HCT116 (cell line): ENCODE results near the gene ZSWIM8. TPM values are rescaled to one million over a fixed set of nuclear protein-coding genes. Genes with fewer than 3 reads are reported as not detected.

ENCODE experiments used
- ATAC-seq: fragments of 200-7000 bp; cut with Tn5 transposase; 2 replicates; pipeline ENCODE4 v1.9.1; 2020; ENCODE audit warnings: mild to moderate bottlenecking, moderate library complexity
- BruUV-seq: library from RNA; stranded (reverse); fragments of 400-500 nt; replicated peaks from 2 replicates; lab custom pipeline; 2021; lab: Mats Ljungman, UMichigan
- CTCF ChIA-PET: fragments of 300-600 bp; sonication (Branson Sonifier 250); formaldehyde crosslinking; loops from one replicate; lab custom pipeline; 2021; ENCODE audit warnings: antibody characterized with exemption; lab: Charles Lee
- POLR2A ChIA-PET: fragments of 300-600, 350-600 bp; sonication (Branson Sonifier 250); formaldehyde crosslinking; loops from one replicate; lab custom pipeline; 2021; ENCODE audit warnings: antibody characterized with exemption; lab: Charles Lee
- RAD21 ChIA-PET, 2 experiments: fragments of 300-600 bp; sonication (Branson Sonifier 250); formaldehyde crosslinking; loops; one replicate each; lab custom pipeline; 2023; ENCODE audit warnings: low total read pairs in 2 of 2; ENCODE audit not compliant: uncharacterized antibody in 2 of 2, unreplicated experiment in 2 of 2, low non-redundant PET in 1 of 2; lab: Charles Lee
- DNase-seq: peaks from one replicate; pipeline ENCODE4 v3.0.0-alpha.2; 2010; ENCODE audit warnings: low read depth, low spot score
- H2AFZ ChIP-seq: fragments of 200-600 bp; shearing (Covaris generic), sonication (generic); 2 replicates; pipeline ENCODE4 v1.6.1; 2017; ENCODE audit warnings: low read depth, mixed run types, mixed read lengths, antibody characterized with exemption, low read length; ENCODE audit not compliant: poor library complexity, severe bottlenecking
- H3K27ac ChIP-seq: 2 replicates; pipeline ENCODE4 v1.5.1; 2012; ENCODE audit warnings: low read depth, low read length
- H3K27me3 ChIP-seq: fragments of 200-600 bp; sonication (generic); 2 replicates; pipeline ENCODE4 v1.6.1; 2016; ENCODE audit warnings: mixed run types, low read length, mixed read lengths; ENCODE audit not compliant: insufficient read depth
- H3K36me3 ChIP-seq, 2 experiments: fragments of 200-500 bp in 1 of 2; fragments of 200-600 bp in 1 of 2; sonication (Bioruptor generic) in 1 of 2; sonication (generic) in 1 of 2; 2 replicates each; pipeline versions ENCODE4 v1.5.1 to v1.6.1; 2014 to 2016; ENCODE audit warnings: low read length in 2 of 2, inconsistent platforms in 1 of 2, mixed read lengths in 1 of 2, mixed run types in 1 of 2; ENCODE audit not compliant: insufficient read depth in 2 of 2, control insufficient read depth in 1 of 2
- H3K4me1 ChIP-seq, 2 experiments: fragments of 200-600 bp in 1 of 2; sonication (generic) in 1 of 2; 2 replicates each; pipeline versions ENCODE4 v1.5.1 to v1.6.1; 2012 to 2017; ENCODE audit warnings: low read length in 2 of 2, inconsistent platforms in 1 of 2, mild to moderate bottlenecking in 1 of 2, mixed read lengths in 1 of 2, mixed run types in 1 of 2, moderate library complexity in 1 of 2; ENCODE audit not compliant: insufficient read depth in 2 of 2, control insufficient read depth in 1 of 2
- H3K4me2 ChIP-seq: fragments of 200-600 bp; sonication (generic); 2 replicates; pipeline ENCODE4 v1.6.1; 2017; ENCODE audit warnings: mixed run types, low read length, mixed read lengths
- H3K4me3 ChIP-seq, 2 experiments: fragments of 200-600 bp in 1 of 2; sonication (generic) in 1 of 2; replicated peaks in 1 of 2; 2 replicates each; pipeline ENCODE4 v1.5.1; 2011 to 2016; ENCODE audit warnings: low read length in 2 of 2, control low read depth in 1 of 2, low read depth in 1 of 2, mild to moderate bottlenecking in 1 of 2, mixed read lengths in 1 of 2, mixed run types in 1 of 2
- H3K79me2 ChIP-seq: fragments of 200-600 bp; sonication (generic); 2 replicates; pipeline ENCODE4 v1.6.1; 2017; ENCODE audit warnings: mild to moderate bottlenecking, mixed run types, low read length, moderate library complexity, mixed read lengths; ENCODE audit not compliant: insufficient read depth
- H3K9ac ChIP-seq: fragments of 200-600 bp; sonication (generic); 2 replicates; pipeline ENCODE4 v1.6.1; 2016; ENCODE audit warnings: low read length, mixed read lengths
- H3K9me2 ChIP-seq: fragments of 200-600 bp; sonication (generic), shearing (Covaris generic); 2 replicates; pipeline ENCODE4 v1.6.1; 2017; ENCODE audit warnings: mixed run types, mild to moderate bottlenecking, moderate library complexity; ENCODE audit not compliant: insufficient read depth
- H3K9me3 ChIP-seq, 2 experiments: fragments of 200-500 bp in 1 of 2; fragments of 200-600 bp in 1 of 2; sonication (Bioruptor generic) in 1 of 2; sonication (generic) in 1 of 2; 2 replicates each; pipeline ENCODE4 v1.6.1; 2014 to 2017; ENCODE audit warnings: low read length in 2 of 2, mixed read lengths in 2 of 2, inconsistent platforms in 1 of 2, low read depth in 1 of 2, mild to moderate bottlenecking in 1 of 2, mixed run types in 1 of 2, moderate library complexity in 1 of 2; ENCODE audit not compliant: control insufficient read depth in 1 of 2, insufficient read depth in 1 of 2
- H4K20me1 ChIP-seq: fragments of 200-600 bp; sonication (generic), shearing (Covaris generic); 2 replicates; pipeline ENCODE4 v1.6.1; 2017; ENCODE audit warnings: mixed run types, mild to moderate bottlenecking, moderate library complexity; ENCODE audit not compliant: insufficient read depth
- CEBPB ChIP-seq: IDR thresholded peaks from 2 replicates; pipeline ENCODE4 v1.6.1; 2012; ENCODE audit warnings: low read depth
- EGR1 ChIP-seq: IDR thresholded peaks from 2 replicates; pipeline ENCODE4 v1.6.1; 2012; ENCODE audit warnings: low read depth
- ELF1 ChIP-seq: IDR thresholded peaks from 2 replicates; pipeline ENCODE4 v1.6.1; 2012; ENCODE audit warnings: low read depth, borderline replicate concordance
- EZH2 ChIP-seq: fragments of 200-600 bp; sonication (generic); IDR thresholded peaks from 2 replicates; pipeline ENCODE4 v1.6.1; 2017; ENCODE audit warnings: antibody characterized with exemption, mixed run types
- EZH2phosphoT487 ChIP-seq: fragments of 200-600 bp; IDR thresholded peaks from 2 replicates; pipeline ENCODE4 v1.6.1; 2018; ENCODE audit warnings: antibody characterized with exemption, borderline replicate concordance
- JUND ChIP-seq: IDR thresholded peaks from 2 replicates; pipeline ENCODE4 v1.6.1; 2012
- POLR2A ChIP-seq: IDR thresholded peaks from 2 replicates; pipeline ENCODE4 v1.7.0; 2011; ENCODE audit warnings: borderline replicate concordance; ENCODE audit not compliant: insufficient read depth, insufficient read length; ENCODE audit errors: extremely low read depth
- POLR2AphosphoS5 ChIP-seq: IDR thresholded peaks from 2 replicates; pipeline ENCODE4 v1.6.1; 2011; ENCODE audit warnings: mild to moderate bottlenecking, low read depth, low read length, moderate library complexity
- REST ChIP-seq: IDR thresholded peaks from 2 replicates; pipeline ENCODE4 v1.6.1; 2012; ENCODE audit warnings: low read depth
- SIN3A ChIP-seq: IDR thresholded peaks from 2 replicates; pipeline ENCODE4 v1.6.1; 2012; ENCODE audit warnings: low read depth
- SP1 ChIP-seq: IDR thresholded peaks from 2 replicates; pipeline ENCODE4 v1.6.1; 2012; ENCODE audit warnings: low read depth
- SRF ChIP-seq: IDR thresholded peaks from 2 replicates; pipeline ENCODE4 v1.6.1; 2012; ENCODE audit warnings: low read depth
- ZBTB33 ChIP-seq: IDR thresholded peaks from 2 replicates; pipeline ENCODE4 v1.6.1; 2011; ENCODE audit warnings: mild to moderate bottlenecking, low read length, moderate library complexity; ENCODE audit not compliant: insufficient replicate concordance; ENCODE audit errors: extremely low read depth
- ZFX ChIP-seq: fragments of 450-650 bp; IDR thresholded peaks from 2 replicates; pipeline ENCODE4 v1.6.1; 2017
- ZNF274 ChIP-seq: fragments of 200-500 bp; sonication (Bioruptor generic); IDR thresholded peaks from 2 replicates; pipeline ENCODE4 v1.6.1; 2014; ENCODE audit warnings: mild to moderate bottlenecking, low read depth, low read length, inconsistent platforms
- intact Hi-C: fragments of 100-400 bp; cut with micrococcal nuclease; formaldehyde crosslinking; loops from 2 replicates; pipeline ENCODE4 v1.10.0; 2022
- total RNA-seq: library from RNA; stranded (reverse); gene quantifications from one replicate; pipeline ENCODE4 v1.2.1, GENCODE V29; 2021; ENCODE audit not compliant: unreplicated experiment
- TF ChIP-seq, protein P1 (sequence below), 3 experiments: fragments of 200-600 bp in 1 of 3; sonication (generic) in 1 of 3; IDR thresholded peaks in 2 of 3; conservative IDR thresholded peaks in 1 of 3; 2 replicates each; pipeline ENCODE4 v1.5.1; 2012 to 2017; ENCODE audit warnings: low read depth in 2 of 3, low read length in 2 of 3, antibody characterized with exemption in 1 of 3, borderline replicate concordance in 1 of 3, control low read depth in 1 of 3, mild to moderate bottlenecking in 1 of 3, mixed read lengths in 1 of 3, mixed run types in 1 of 3, moderate library complexity in 1 of 3; ENCODE audit not compliant: insufficient read depth in 1 of 3
- TF ChIP-seq, protein P2 (sequence below): IDR thresholded peaks from 2 replicates; pipeline ENCODE4 v1.6.1; 2012
- TF ChIP-seq, protein P3 (sequence below): IDR thresholded peaks from 2 replicates; pipeline ENCODE4 v1.6.1; 2012

Gene ZSWIM8
- total RNA-seq, 1 experiment from 2014 or later: 49.9 TPM

DNA sequence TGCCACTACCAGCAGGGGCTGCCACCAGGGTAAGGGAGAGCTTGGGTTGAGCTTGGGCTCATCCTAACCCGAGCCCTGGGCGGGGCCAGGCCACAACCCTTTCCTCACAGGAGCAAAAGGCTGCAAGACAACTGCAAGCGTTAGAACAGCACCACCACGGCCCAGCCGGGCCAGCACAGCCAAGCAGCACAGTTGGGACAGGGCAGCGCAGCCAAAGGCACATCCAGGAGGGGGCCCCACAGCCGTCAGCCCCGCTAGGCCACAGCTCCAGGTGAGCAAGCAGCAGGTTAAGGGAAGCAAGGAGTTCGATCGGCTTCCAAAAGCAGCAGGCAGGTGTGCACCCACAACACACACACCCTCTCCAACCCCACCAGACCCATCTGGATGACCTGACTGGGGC, 33.0 kb downstream of the ZSWIM8 start:
- Histone ChIP-seq H3K79me2 (no peaks in the 10 kb centered on the region), H2AFZ (no peak overlapping the region), H3K4me1 (no peaks in the 10 kb centered on the region), H3K4me2 (no peak overlapping the region), H3K27me3 (no peaks in the 10 kb centered on the region), H3K27ac (no peak overlapping the region), H3K9ac (no peak overlapping the region), H3K4me3 (no peak overlapping the region), H3K9me2 (no peaks in the 10 kb centered on the region), H3K9me3 (no peaks in the 10 kb centered on the region), H3K36me3 (peaks cover 12 to 14% of the 10 kb centered on the region in 2 experiments; a peak in 3 of 4 replicates), H4K20me1 (no peaks in the 10 kb centered on the region)
- no peak for DNase-seq
- TF ChIP-seq, protein P1, sequence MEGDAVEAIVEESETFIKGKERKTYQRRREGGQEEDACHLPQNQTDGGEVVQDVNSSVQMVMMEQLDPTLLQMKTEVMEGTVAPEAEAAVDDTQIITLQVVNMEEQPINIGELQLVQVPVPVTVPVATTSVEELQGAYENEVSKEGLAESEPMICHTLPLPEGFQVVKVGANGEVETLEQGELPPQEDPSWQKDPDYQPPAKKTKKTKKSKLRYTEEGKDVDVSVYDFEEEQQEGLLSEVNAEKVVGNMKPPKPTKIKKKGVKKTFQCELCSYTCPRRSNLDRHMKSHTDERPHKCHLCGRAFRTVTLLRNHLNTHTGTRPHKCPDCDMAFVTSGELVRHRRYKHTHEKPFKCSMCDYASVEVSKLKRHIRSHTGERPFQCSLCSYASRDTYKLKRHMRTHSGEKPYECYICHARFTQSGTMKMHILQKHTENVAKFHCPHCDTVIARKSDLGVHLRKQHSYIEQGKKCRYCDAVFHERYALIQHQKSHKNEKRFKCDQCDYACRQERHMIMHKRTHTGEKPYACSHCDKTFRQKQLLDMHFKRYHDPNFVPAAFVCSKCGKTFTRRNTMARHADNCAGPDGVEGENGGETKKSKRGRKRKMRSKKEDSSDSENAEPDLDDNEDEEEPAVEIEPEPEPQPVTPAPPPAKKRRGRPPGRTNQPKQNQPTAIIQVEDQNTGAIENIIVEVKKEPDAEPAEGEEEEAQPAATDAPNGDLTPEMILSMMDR (IDR thresholded peaks at IDR 0.05 in 2 of 3, conservative IDR thresholded peaks at IDR 0.05 in 1 of 3; ENCODE audit: borderline replicate concordance in 1 of 3, insufficient read depth in 1 of 3, low read depth in 2 of 3, low read length in 2 of 3): no peak
- TF ChIP-seq JUND (no peak), POLR2A (no peak), SP1 (no peak), ZNF274 (no peak), POLR2AphosphoS5 (no peak), EGR1 (no peak), SRF (no peak), REST (no peak), SIN3A (no peak), EZH2 (no peak), CEBPB (no peak), ELF1 (no peak), ZBTB33 (no peak), EZH2phosphoT487 (no peak), ZFX (no peak)
- TF ChIP-seq, protein P2, sequence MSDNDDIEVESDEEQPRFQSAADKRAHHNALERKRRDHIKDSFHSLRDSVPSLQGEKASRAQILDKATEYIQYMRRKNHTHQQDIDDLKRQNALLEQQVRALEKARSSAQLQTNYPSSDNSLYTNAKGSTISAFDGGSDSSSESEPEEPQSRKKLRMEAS: no peak
- TF ChIP-seq, protein P3, sequence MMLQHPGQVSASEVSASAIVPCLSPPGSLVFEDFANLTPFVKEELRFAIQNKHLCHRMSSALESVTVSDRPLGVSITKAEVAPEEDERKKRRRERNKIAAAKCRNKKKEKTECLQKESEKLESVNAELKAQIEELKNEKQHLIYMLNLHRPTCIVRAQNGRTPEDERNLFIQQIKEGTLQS: no peak
- BruUV-seq: no TSS peak
- peak; percentile 51 for ATAC-seq
- intact Hi-C loops: no loop called here
- RAD21 ChIA-PET: no interaction called here
- CTCF ChIA-PET: no interaction called here
- POLR2A ChIA-PET: no interaction called here
